ENCODE results near the gene ZCCHC13. TPM values are rescaled to one million over a fixed set of nuclear protein-coding genes. Genes with fewer than 3 reads are reported as not detected.

Gene ZCCHC13
- total and polyA plus RNA-seq, 2 of the 8 experiments (the other 6 are each of a cell fraction or from before 2014, with no cell fraction given) = not detected

GRCh38 chrX:74325130-74326059 lies 21.4 kb downstream of the ZCCHC13 start (continued):
- TF ChIP-seq HDAC2 (IDR thresholded peaks at IDR 0.05; ENCODE audit: borderline replicate concordance in 1 of 2, low read depth in 2 of 2, low read length in 2 of 2) (no peak; a peak in 1 of 4 replicates), POLR2AphosphoS5 (IDR thresholded peaks at IDR 0.05; ENCODE audit: low read depth, low read length) (no peak), SIX5 (IDR thresholded peaks at IDR 0.05; ENCODE audit: low read depth, low read length) (no peak), CBX5 (IDR thresholded peaks at IDR 0.05; ENCODE audit: low read depth, low read length) (no peak), TEAD4 (IDR thresholded peaks at IDR 0.05; ENCODE audit: low read depth, low read length) (no peak), SP1 (IDR thresholded peaks at IDR 0.05; ENCODE audit: low read depth, low read length) (peak; percentile 75), PHF8 (conservative IDR thresholded peaks at IDR 0.05; ENCODE audit: low read depth, low read length) (no peak), E2F6 (IDR thresholded peaks at IDR 0.05) (no peak), TAF1 (IDR thresholded peaks at IDR 0.05; ENCODE audit: low read depth, low read length) (no peak), CTCF (IDR thresholded peaks at IDR 0.05; ENCODE audit: control extremely low read depth in 1 of 3, insufficient read depth in 1 of 3, low read depth in 1 of 3, low read length in 3 of 3) (peak; percentile 40 to 58 (median 57)), TBP (IDR thresholded peaks at IDR 0.05; ENCODE audit: low read depth, low read length) (no peak), EZH2 (IDR thresholded peaks at IDR 0.05; ENCODE audit: low read depth, low read length, severe bottlenecking) (no peak), ATF3 (IDR thresholded peaks at IDR 0.05; ENCODE audit: insufficient read depth, low read depth, low read length) (no peak), CBX8 (IDR thresholded peaks at IDR 0.05; ENCODE audit: borderline replicate concordance, low read depth, low read length) (no peak), SRF (IDR thresholded peaks at IDR 0.05; ENCODE audit: low read depth, low read length) (no peak), CHD2 (IDR thresholded peaks at IDR 0.05; ENCODE audit: low read length) (no peak)
- TF ChIP-seq, protein P1, sequence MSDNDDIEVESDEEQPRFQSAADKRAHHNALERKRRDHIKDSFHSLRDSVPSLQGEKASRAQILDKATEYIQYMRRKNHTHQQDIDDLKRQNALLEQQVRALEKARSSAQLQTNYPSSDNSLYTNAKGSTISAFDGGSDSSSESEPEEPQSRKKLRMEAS (IDR thresholded peaks at IDR 0.05) = no peak
- TF ChIP-seq, protein P2, sequence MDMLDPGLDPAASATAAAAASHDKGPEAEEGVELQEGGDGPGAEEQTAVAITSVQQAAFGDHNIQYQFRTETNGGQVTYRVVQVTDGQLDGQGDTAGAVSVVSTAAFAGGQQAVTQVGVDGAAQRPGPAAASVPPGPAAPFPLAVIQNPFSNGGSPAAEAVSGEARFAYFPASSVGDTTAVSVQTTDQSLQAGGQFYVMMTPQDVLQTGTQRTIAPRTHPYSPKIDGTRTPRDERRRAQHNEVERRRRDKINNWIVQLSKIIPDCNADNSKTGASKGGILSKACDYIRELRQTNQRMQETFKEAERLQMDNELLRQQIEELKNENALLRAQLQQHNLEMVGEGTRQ (IDR thresholded peaks at IDR 0.05; ENCODE audit: low read length) = no peak
